Colonic mucosa (tissue), 4 donors: ENCODE measurements around the gene COL23A1. TPM values are rescaled to one million over a fixed set of nuclear protein-coding genes. Genes with fewer than 3 reads are reported as not detected.

ENCODE experiments used
- DNase-seq: peaks from one replicate; pipeline ENCODE4 v3.0.0-alpha.2; 2020
- H3K27ac ChIP-seq: fragments of 200-600 bp; one replicate; pipeline ENCODE4 v1.8.0; 2021
- H3K27me3 ChIP-seq: fragments of 200-600 bp; one replicate; pipeline ENCODE4 v1.8.0; 2021
- H3K36me3 ChIP-seq: fragments of 200-600 bp; one replicate; pipeline ENCODE4 v1.8.0; 2021
- H3K4me1 ChIP-seq: fragments of 200-600 bp; one replicate; pipeline ENCODE4 v1.8.0; 2021; ENCODE audit warnings: mild to moderate bottlenecking
- H3K4me3 ChIP-seq: fragments of 200-600 bp; one replicate; pipeline ENCODE4 v1.8.0; 2021
- H3K9ac ChIP-seq, 2 donors: one replicate each; pipeline ENCODE4 v1.7.0; 2013; ENCODE audit warnings: control low read depth in 2 of 2, low read depth in 2 of 2, low read length in 2 of 2
- H3K9me3 ChIP-seq: fragments of 200-600 bp; one replicate; pipeline ENCODE4 v1.8.0; 2021
- CTCF ChIP-seq: fragments of 200-600 bp; IDR thresholded peaks from one replicate; pipeline ENCODE4 v1.8.0; 2022; ENCODE audit warnings: antibody characterized with exemption, mild to moderate bottlenecking
- intact Hi-C: fragments of 100-400 bp; cut with DNase I; formaldehyde crosslinking; loops from one replicate; pipeline ENCODE4 v1.14.1; 2022
- total RNA-seq, 2 donors: library from RNA; stranded (reverse); fragmentation: NEBNext Ultra II Directional in 1 of 2; extraction: Animal tissue kit (Norgen Biotek cat#: 25700) in 1 of 2; gene quantifications; one replicate each; pipeline ENCODE4 v1.2.1, GENCODE V29; 2021
- donor health status: healthy.
- donor health status: DM: no; HTN: no; CAD: no.
- donor health status: DM: no; HTN: no; CAD: no.

COL23A1 gene
- total RNA-seq, 2 donors from 2014 or later: 0.37 to 0.49 TPM

GRCh38 chr5:178376921-178377582 lies 213.1 kb downstream of the COL23A1 start:
- intact Hi-C loops: no loop called here
- H3K4me3 ChIP-seq: no peak overlapping the region
- H3K27me3 ChIP-seq: no peaks in the 10 kb centered on the region
- H3K36me3 ChIP-seq: no peaks in the 10 kb centered on the region
- H3K4me1 ChIP-seq: no peaks in the 10 kb centered on the region
- TF ChIP-seq CTCF: no peak
- no peak for DNase-seq
- H3K27ac ChIP-seq: no peak overlapping the region
- H3K9ac ChIP-seq: no peak overlapping the region
- no peaks in the 10 kb centered on the region for H3K9me3 ChIP-seq

GRCh38 chr5:178375348-178375747 lies 214.8 kb downstream of the COL23A1 start:
- H3K27ac ChIP-seq: no peak overlapping the region
- intact Hi-C loops: no loop called here
- no peaks in the 10 kb centered on the region for H3K36me3 ChIP-seq
- no peaks in the 10 kb centered on the region for H3K4me1 ChIP-seq
- no peaks in the 10 kb centered on the region for H3K9me3 ChIP-seq
- no peak overlapping the region for H3K4me3 ChIP-seq
- no peak for DNase-seq
- H3K9ac ChIP-seq: no peak overlapping the region
- no peak for TF ChIP-seq CTCF
- no peaks in the 10 kb centered on the region for H3K27me3 ChIP-seq

- no peak overlapping the region for H3K27ac ChIP-seq
- no peak for TF ChIP-seq CTCF
- no peak overlapping the region for H3K4me3 ChIP-seq
- no peaks in the 10 kb centered on the region for H3K27me3 ChIP-seq
- H3K9ac ChIP-seq: no peak overlapping the region
- DNase-seq: no peak
- H3K4me1 ChIP-seq: no peaks in the 10 kb centered on the region
- intact Hi-C loops: no loop called here
- H3K36me3 ChIP-seq: no peaks in the 10 kb centered on the region
- no peaks in the 10 kb centered on the region for H3K9me3 ChIP-seq
Observed at GRCh38 chr5:178373711-178374110, 216.5 kb downstream of the COL23A1 start.

GRCh38 chr5:178372142-178372571 lies 218.0 kb downstream of the COL23A1 start:
- no peaks in the 10 kb centered on the region for H3K9me3 ChIP-seq
- H3K9ac ChIP-seq: no peak overlapping the region
- no peak overlapping the region for H3K27ac ChIP-seq
- TF ChIP-seq CTCF: no peak
- no peaks in the 10 kb centered on the region for H3K27me3 ChIP-seq
- no peak for DNase-seq
- intact Hi-C loops: no loop called here
- no peaks in the 10 kb centered on the region for H3K4me1 ChIP-seq
- H3K36me3 ChIP-seq: no peaks in the 10 kb centered on the region
- no peak overlapping the region for H3K4me3 ChIP-seq

GRCh38 chr5:178371362-178372111 lies 218.7 kb downstream of the COL23A1 start:
- Histone ChIP-seq H3K4me3 (no peak overlapping the region), H3K9ac (no peak overlapping the region), H3K4me1 (no peaks in the 10 kb centered on the region), H3K36me3 (no peaks in the 10 kb centered on the region), H3K27ac (no peak overlapping the region), H3K27me3 (no peaks in the 10 kb centered on the region), H3K9me3 (no peaks in the 10 kb centered on the region)
- DNase-seq: no peak
- TF ChIP-seq CTCF: no peak
- intact Hi-C loops: no loop called here
